Adipose tissue (tissue), 3 donors: ENCODE results near the gene FAM156B. TPM values are rescaled to one million over a fixed set of nuclear protein-coding genes. Genes with fewer than 3 reads are reported as not detected.
"Not testable (repeated sequence)": the region's sequence is repeated elsewhere in the genome, so short reads cannot be mapped to it uniquely, and the experiment has no call there.

Experiments
- H3K27ac ChIP-seq: one replicate; pipeline ENCODE4 v1.5.1; 2013; ENCODE audit warnings: low read depth, low read length
- WGBS, 3 donors: extraction: QIAGEN DNeasy Blood & Tissue Kit; methylation state at CpG; one replicate each; pipeline ENCODE4 v1.1.7; 2013; 5-methylcytosine and 5-hydroxymethylcytosine counted together
- polyA plus RNA-seq, 3 donors: library from polyadenylated mRNA; stranded (reverse); fragments of 200-250 nt; gene quantifications; one replicate each; pipeline ENCODE4 v1.2.3, GENCODE V29; 2013
- donor health status: healthy with polysubstance abuse.
- donor health status: Bipolar disorder and iron deficiency.
- donor health status: healthy.

FAM156B gene
- polyA plus RNA-seq, 3 donors: 12.8 to 27.5 (median 20.8) TPM

GRCh38 chrX:52909313-52909969 lies 12.3 kb downstream of the FAM156B start:
- not testable (repeated sequence) for H3K27ac ChIP-seq
- no CpG with 5 or more reads among the region's 12 CpGs for WGBS, 3 donors

- WGBS, 3 donors: no CpG with 5 or more reads among the region's 9 CpGs
- not testable (repeated sequence) for H3K27ac ChIP-seq
Measured at GRCh38 chrX:52913681-52914080, 16.6 kb downstream of the FAM156B start.

- WGBS, 3 donors: no CpG with 5 or more reads among the region's 3 CpGs
- H3K27ac ChIP-seq: not testable (repeated sequence)
Measured at GRCh38 chrX:52914704-52915103, 17.6 kb downstream of the FAM156B start.

GRCh38 chrX:52923781-52924241 lies 26.7 kb downstream of the FAM156B start:
- 25 to 46% (median 34%) methylated on average over 4 of the region's 4 CpGs for WGBS, 3 donors

GRCh38 chrX:52930214-52930613 lies 33.1 kb downstream of the FAM156B start:
- 83 to 94% (median 89%) methylated on average over 6 of the region's 6 CpGs for WGBS, 3 donors
- not testable (repeated sequence) for H3K27ac ChIP-seq

More at GRCh38 chrX:52923781-52924241, 26.7 kb downstream of the FAM156B start:
- no peak overlapping the region for H3K27ac ChIP-seq

GRCh38 chrX:52933213-52933612 lies 36.1 kb downstream of the FAM156B start:
- H3K27ac ChIP-seq: no peak overlapping the region
- 90 to 98% (median 91%) methylated on average over 2 of the region's 2 CpGs for WGBS, 3 donors

GRCh38 chrX:52933976-52934703 lies 37.0 kb downstream of the FAM156B start:
- 1 to 5% (median 2%) methylated on average over 23 to 27 of the region's 27 CpGs for WGBS, 3 donors
- no peak overlapping the region for H3K27ac ChIP-seq

GRCh38 chrX:52934704-52935469 lies 37.8 kb downstream of the FAM156B start:
- 0 to 1% (median 1%) methylated on average over 41 to 61 of the region's 61 CpGs for WGBS, 3 donors
- no peak overlapping the region for H3K27ac ChIP-seq

- 0 to 2% (median 1%) methylated on average over 10 of the region's 10 CpGs for WGBS, 3 donors
- not testable (repeated sequence) for H3K27ac ChIP-seq
Measured at GRCh38 chrX:52935470-52935784, 38.3 kb downstream of the FAM156B start.

- WGBS, 3 donors: no CpG with 5 or more reads among the region's 4 CpGs
- H3K27ac ChIP-seq: not testable (repeated sequence)
Measured at GRCh38 chrX:52940704-52941103, 43.6 kb downstream of the FAM156B start.

GRCh38 chrX:52941728-52942127 lies 44.6 kb downstream of the FAM156B start:
- H3K27ac ChIP-seq: not testable (repeated sequence)
- WGBS, 3 donors: no CpG with 5 or more reads among the region's 10 CpGs

- WGBS, 3 donors: no CpG with 5 or more reads among the region's 14 CpGs
- not testable (repeated sequence) for H3K27ac ChIP-seq
Measured at GRCh38 chrX:52945838-52946494, 48.8 kb downstream of the FAM156B start.

GRCh38 chrX:52947501-52947900 lies 50.4 kb downstream of the FAM156B start:
- not testable (repeated sequence) for H3K27ac ChIP-seq
- no CpG with 5 or more reads among the region's 16 CpGs for WGBS, 3 donors

GRCh38 chrX:52948265-52948664 lies 51.1 kb downstream of the FAM156B start:
- WGBS, 3 donors: no CpG with 5 or more reads among the region's 17 CpGs
- H3K27ac ChIP-seq: not testable (repeated sequence)

- no CpG with 5 or more reads among the region's 4 CpGs for WGBS, 3 donors
- H3K27ac ChIP-seq: not testable (repeated sequence)
Measured at GRCh38 chrX:52949325-52949724, 52.2 kb downstream of the FAM156B start.

GRCh38 chrX:52949884-52950283 lies 52.8 kb downstream of the FAM156B start:
- no CpG with 5 or more reads among the region's 10 CpGs for WGBS, 3 donors
- not testable (repeated sequence) for H3K27ac ChIP-seq
